ENCODE results near the gene ABCC5. TPM values are rescaled to one million over a fixed set of nuclear protein-coding genes. Genes with fewer than 3 reads are reported as not detected.

The ABCC5 gene
- total RNA-seq, 4 donors from 2014 or later: 34.9 to 61.2 (median 45.0) TPM

GRCh38 chr3:183988216-183988790 is 29.4 kb downstream of the ABCC5 start:
- Histone ChIP-seq H3K27me3 (no peaks in the 10 kb centered on the region), H3K4me1 (peaks cover 0 to 11% (median 0%) of the 10 kb centered on the region in 4 donors), H3K36me3 (peaks cover 0 to 65% (median 6%) of the 10 kb centered on the region in 3 donors), H3K4me3 (no peak overlapping the region), H3K9me3 (no peaks in the 10 kb centered on the region), H3K27ac (no peak overlapping the region)
- TF ChIP-seq EP300 (IDR thresholded peaks at IDR 0.05) (no peak), CTCF (IDR thresholded peaks at IDR 0.05) (no peak)
- no peak for DNase-seq (ENCODE audit: low spot score in 2 of 2)
- WGBS, 2 donors: 78 to 81% methylated on average over 16 of the region's 16 CpGs

DNA sequence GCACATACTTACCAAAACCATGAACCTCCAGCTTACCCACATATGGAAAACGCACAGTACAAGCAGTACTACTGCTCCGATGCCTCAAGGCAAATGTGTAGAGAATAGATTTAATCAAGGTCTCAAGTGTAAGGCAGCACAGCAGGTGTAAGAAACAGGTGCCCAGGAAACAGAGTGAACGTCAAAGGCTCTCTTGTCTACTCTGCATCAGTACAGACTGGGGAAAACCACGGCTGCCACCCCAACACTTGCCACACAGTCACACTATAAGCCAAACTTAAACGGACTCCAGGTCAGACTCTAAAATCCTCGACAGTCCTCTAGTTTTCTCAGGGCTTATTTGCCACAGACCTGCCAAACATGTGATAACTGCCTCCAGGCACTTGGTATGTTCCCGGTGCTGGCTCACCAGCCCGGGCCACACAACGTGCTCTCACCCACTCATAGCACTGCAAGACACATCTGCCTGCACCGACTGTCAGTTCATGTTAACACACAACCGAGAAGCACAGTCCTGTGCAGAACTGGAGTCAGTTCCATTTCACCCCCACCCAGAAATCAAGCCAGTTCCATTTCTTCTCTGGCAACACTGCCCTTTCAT is 30.6 kb downstream of the ABCC5 start:
- Histone ChIP-seq H3K27me3 (no peaks in the 10 kb centered on the region), H3K4me3 (no peak overlapping the region), H3K36me3 (peaks cover 0 to 77% (median 6%) of the 10 kb centered on the region in 3 donors), H3K27ac (no peak overlapping the region), H3K9me3 (no peaks in the 10 kb centered on the region), H3K4me1 (peaks cover 0 to 11% (median 0%) of the 10 kb centered on the region in 4 donors)
- 84 to 91% methylated on average over 11 of the region's 11 CpGs for WGBS, 2 donors
- DNase-seq (ENCODE audit: low spot score in 2 of 2): no peak
- TF ChIP-seq CTCF (IDR thresholded peaks at IDR 0.05) (no peak), EP300 (IDR thresholded peaks at IDR 0.05) (no peak), POLR2A (IDR thresholded peaks at IDR 0.05) (no peak)

DNA sequence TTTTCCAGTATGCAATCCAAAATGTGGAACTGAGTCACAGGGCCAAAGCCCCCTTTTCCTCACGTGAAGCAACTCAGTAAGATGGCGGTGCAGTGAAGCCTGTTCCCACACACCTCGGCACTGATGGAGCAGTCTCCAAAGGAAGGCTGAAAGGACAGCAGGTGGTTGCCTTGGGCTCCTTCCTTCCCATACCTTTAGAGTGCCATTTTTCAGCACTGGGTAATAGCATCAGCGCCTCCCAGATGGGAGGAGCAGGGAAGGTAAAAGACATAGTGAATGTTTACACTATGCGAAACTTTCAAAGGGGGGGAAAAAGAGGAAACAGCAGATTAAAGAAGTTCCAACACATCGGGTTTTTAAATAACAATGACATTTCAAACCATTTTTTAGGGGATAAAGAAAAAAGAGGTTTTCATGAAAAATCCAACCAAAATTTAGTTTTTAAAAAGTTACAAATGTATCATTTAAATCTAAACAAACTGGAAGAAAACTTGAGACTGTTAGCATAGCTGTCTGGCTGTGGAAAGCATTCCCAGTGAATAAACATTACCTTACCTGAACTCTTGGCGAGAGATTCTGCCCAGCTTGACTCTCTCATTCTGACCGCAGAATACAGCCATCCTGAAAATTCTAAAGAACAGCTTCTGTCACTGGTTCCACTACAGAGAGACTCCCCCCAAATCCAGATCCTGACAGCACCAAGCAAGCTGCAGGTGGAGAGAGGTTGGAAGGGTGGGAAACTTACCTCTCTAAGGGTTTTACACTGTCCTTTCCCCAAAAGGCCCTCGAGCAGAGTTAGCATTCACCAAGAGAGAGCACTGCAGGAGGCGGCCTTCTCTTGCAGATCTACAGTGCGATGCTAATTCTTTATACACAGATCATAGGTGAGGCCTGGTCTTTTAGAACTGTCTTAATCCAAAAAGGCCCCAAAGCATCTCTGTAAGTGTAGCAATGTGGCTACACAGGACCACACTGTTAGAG is 32.6 kb downstream of the ABCC5 start:
- no peak for TF ChIP-seq CTCF (IDR thresholded peaks at IDR 0.05)
- no peak for TF ChIP-seq POLR2A (IDR thresholded peaks at IDR 0.05)
- no peak for TF ChIP-seq EP300 (IDR thresholded peaks at IDR 0.05)
- WGBS, 2 donors: 68 to 70% methylated on average over 11 of the region's 11 CpGs
- H3K9me3 ChIP-seq: no peaks in the 10 kb centered on the region

DNA sequence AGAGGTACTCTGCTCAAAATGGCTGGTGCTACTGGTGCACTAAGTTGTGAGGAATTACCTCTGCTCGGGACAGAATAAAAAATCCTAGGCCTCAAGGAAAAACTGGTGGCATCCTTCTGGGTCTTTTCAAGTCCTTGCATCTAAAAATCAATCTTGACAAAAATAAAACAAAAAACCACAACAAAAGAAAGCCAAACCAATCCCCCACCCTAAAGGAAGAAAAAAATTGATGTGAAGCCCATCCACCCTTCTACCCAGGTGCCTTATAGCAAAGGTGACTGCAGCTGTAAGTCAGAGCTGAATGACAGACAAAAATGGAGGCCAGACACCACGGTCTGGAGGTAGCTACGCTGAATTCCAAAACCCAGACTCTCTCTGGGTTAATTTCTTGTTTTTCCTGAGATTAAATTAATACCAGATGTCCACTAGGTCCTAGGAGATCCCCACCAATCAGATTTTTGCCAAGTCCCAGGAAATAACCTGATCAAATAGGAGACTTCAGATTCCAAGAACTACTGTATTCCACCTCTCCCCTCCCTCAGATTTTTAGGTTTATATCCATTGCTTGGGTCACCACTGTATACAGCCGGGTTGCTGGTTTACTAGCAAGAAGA is 33.5 kb downstream of the ABCC5 start:
- Histone ChIP-seq H3K9me3 (no peaks in the 10 kb centered on the region), H3K4me3 (no peak overlapping the region), H3K4me1 (peaks cover 0 to 11% (median 0%) of the 10 kb centered on the region in 4 donors), H3K27me3 (no peaks in the 10 kb centered on the region), H3K27ac (no peak overlapping the region), H3K36me3 (peaks cover 0 to 86% (median 6%) of the 10 kb centered on the region in 3 donors)
- DNase-seq (ENCODE audit: low spot score in 2 of 2): no peak
- 60 to 70% methylated on average over 4 of the region's 4 CpGs for WGBS, 2 donors
- no peak for TF ChIP-seq POLR2A (IDR thresholded peaks at IDR 0.05)
- TF ChIP-seq EP300 (IDR thresholded peaks at IDR 0.05): no peak
- no peak for TF ChIP-seq CTCF (IDR thresholded peaks at IDR 0.05)

More for the DNA sequence above, 32.6 kb downstream of the ABCC5 start:
- H3K27ac ChIP-seq: no peak overlapping the region
- H3K27me3 ChIP-seq: no peaks in the 10 kb centered on the region
- H3K4me3 ChIP-seq: no peak overlapping the region
- DNase-seq (ENCODE audit: low spot score in 2 of 2): no peak
- peaks cover 0 to 90% (median 6%) of the 10 kb centered on the region in 3 donors for H3K36me3 ChIP-seq
- peaks cover 0 to 11% (median 0%) of the 10 kb centered on the region in 4 donors for H3K4me1 ChIP-seq

Measured in tibial nerve (tissue), 4 donors.